ENCODE data around the gene CENPM. TPM values are rescaled to one million over a fixed set of nuclear protein-coding genes. Genes with fewer than 3 reads are reported as not detected.
A peak's percentile ranks its signal among the peaks of the same experiment; 100 is the strongest.

The CENPM gene
- total and polyA plus RNA-seq, 5 donors, result 0.23 to 1.8 (median 1.4) TPM; not detected in 2

DNA sequence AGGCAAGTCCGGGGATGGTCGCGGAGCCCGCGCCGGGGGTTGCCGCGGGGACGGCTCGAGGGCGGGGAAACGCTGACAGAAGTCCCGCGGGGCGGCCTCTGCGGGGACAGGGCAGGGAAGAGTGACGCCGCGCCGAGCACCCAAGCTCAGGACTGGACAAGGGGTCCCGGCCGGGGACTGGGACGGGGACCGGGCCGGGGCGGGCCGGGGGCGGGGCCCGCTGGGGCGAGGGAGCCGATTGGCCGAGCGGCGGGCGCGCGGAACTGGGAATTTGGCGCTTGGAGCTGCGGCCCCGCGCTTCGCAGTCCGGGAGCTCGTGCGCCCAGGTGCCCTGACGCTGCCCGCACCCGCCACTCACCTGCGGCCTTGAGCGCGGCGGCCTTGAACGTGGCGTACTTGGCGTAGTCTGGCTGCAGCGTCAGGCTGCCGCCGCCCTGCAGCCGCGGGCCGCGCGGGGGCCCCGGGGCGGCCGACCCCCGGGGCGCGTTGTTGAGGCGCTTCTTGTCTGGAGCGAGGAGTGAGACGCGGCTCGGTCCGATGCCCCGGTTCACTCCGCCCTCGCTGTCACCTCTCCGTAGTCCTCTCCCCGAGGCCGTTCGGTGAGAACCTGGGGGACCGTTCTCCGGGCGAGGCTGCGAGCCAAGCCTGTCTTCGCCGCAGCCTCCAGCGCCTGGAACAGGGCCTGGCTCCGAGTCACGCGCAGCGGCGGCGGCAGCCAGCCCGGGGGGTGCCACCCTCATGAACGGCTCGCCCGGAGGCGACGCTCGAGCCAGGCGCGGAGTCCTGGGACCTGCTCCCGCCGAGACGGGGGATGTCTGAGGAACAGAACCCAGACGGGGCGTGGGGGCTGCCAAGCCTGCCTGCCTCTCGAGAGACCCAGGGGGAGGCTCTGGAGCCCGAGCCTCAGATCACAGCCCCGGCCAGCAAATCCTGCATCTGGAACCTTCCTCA, 36.6 kb downstream of the CENPM start:
- 1% methylated on average over 112 of the region's 112 CpGs for WGBS
- H3K27ac ChIP-seq (ENCODE audit: low read length), result no peak overlapping the region
- peak; percentile 47 to 48 for ATAC-seq
- H3K4me3 ChIP-seq (ENCODE audit: low read length), result peak overlapping the region; percentile 30
- H3K4me1 ChIP-seq (ENCODE audit: control insufficient read depth, insufficient read depth, low read length), result no peaks in the 10 kb centered on the region
- H3K27me3 ChIP-seq (ENCODE audit: control insufficient read depth, insufficient read depth), result no peaks in the 10 kb centered on the region
- no peaks in the 10 kb centered on the region for H3K9me3 ChIP-seq (ENCODE audit: control insufficient read depth, low read length)
- peak; percentile 57 to 85 (median 84) for DNase-seq
- intact Hi-C loops (cut with DNase I), result no loop called here

GRCh38 chr22:41909310-41910049, 37.5 kb downstream of the CENPM start:
- intact Hi-C loops (cut with DNase I), result no loop called here
- Histone ChIP-seq H3K27me3 (ENCODE audit: control insufficient read depth, insufficient read depth) (no peaks in the 10 kb centered on the region), H3K4me1 (ENCODE audit: control insufficient read depth, insufficient read depth, low read length) (no peaks in the 10 kb centered on the region), H3K4me3 (ENCODE audit: low read length) (peak overlapping the region; percentile 30), H3K9me3 (ENCODE audit: control insufficient read depth, low read length) (no peaks in the 10 kb centered on the region), H3K27ac (ENCODE audit: low read length) (no peak overlapping the region)
- ATAC-seq, result peak in 1 of 2 donors; percentile 2
- DNase-seq, result peak in 1 of 3 donors; percentile 56
- WGBS, result 27% methylated on average over 55 of the region's 55 CpGs

DNA sequence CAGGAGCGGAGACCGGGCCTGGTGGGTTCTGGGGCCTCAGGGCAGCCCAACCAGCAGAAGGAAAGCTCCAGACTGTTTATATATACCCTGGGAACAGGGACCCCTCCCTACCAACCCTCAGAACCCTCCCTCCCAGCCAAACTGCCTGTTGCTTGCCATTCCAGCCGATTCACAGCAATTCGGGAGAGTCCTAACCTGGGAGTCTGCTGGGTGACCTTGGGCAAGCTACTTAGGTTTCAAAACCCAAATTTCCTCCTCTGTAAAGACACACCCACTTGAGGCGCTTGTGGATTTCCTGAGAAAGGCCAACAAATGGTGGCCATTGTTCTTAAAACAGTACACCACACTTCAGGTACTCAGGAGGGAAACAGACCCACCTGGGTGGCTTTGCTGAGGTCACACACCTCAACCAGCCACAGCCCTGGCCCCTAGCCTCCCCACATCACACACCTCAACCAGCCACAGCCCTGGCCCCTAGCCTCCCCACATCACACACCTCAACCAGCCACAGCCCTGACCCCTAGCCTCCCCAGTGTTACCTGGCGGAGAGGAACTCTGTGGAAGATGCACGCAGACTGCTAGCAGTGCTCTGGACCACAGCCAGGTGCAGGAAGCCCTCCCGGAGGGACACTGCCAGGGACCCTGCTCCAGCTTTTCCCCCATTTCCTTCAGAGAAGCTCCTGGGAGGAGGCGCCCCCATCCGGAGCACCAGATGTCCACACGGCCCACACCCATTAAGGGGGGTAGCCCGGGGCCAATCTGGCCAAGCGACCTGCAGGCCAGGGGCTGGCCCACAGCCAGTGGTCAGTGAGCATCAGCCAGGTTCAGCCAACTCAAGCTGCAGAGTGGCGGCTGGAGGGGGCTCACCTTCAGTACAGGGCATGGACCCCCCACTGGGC, 38.3 kb downstream of the CENPM start:
- H3K27me3 ChIP-seq (ENCODE audit: control insufficient read depth, insufficient read depth), result no peaks in the 10 kb centered on the region
- no peak overlapping the region for H3K4me3 ChIP-seq (ENCODE audit: low read length)
- intact Hi-C loops (cut with DNase I), result no loop called here
- no peaks in the 10 kb centered on the region for H3K9me3 ChIP-seq (ENCODE audit: control insufficient read depth, low read length)
- 58% methylated on average over 14 of the region's 14 CpGs for WGBS
- H3K27ac ChIP-seq (ENCODE audit: low read length), result no peak overlapping the region
- DNase-seq, result peak in 1 of 3 donors; percentile 67
- no peaks in the 10 kb centered on the region for H3K4me1 ChIP-seq (ENCODE audit: control insufficient read depth, insufficient read depth, low read length)
- no peak for ATAC-seq

DNA sequence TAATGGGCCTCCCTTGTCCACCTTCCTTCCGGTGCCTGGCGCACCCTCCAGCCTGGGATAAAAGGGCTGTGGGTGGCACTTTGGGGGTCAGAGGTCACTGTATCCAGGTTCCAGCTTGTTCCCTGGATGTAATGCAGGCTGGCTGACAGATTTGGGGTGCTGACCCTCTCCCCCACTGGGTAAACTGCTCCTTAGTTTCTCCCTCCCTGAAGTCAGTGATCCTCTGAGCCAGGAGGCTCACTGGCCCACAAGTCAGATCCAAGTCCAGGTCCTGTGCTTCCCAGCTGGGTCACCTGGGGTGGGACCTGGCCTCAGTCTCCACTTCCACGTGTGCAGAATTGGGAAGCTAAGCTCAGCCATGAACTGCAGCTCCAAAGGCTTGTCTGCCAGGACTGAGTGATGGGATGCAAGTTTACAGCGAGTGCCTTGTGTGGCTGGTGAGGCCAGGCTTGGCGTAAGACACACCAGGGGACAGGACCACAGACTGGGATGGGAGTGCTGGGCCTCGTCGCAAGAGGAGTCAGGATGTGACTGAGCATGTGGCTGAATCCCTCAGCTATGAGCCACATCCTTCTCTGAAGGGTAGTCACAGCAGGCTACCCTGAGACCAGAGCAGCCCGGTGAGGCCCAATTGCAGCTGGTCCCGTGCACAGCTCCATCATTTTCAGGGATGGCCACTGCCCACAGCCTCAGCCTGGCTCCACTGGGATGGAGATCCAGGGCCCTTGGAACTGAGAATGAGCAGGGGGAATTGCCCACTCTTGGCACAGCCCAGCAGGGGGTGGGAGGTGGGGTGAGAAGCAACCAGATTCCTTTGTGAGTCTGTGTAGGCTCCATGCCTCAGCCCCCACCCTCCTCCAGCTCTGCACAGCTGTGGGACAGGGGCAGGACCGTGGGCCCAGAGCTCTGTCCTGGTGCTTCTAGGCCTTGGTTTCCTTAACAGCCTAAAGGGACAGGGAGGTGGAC, 39.2 kb downstream of the CENPM start:
- WGBS, result 80% methylated on average over 10 of the region's 10 CpGs
- Histone ChIP-seq H3K4me3 (ENCODE audit: low read length) (no peak overlapping the region), H3K27me3 (ENCODE audit: control insufficient read depth, insufficient read depth) (no peaks in the 10 kb centered on the region), H3K4me1 (ENCODE audit: control insufficient read depth, insufficient read depth, low read length) (no peaks in the 10 kb centered on the region), H3K9me3 (ENCODE audit: control insufficient read depth, low read length) (no peaks in the 10 kb centered on the region), H3K27ac (ENCODE audit: low read length) (no peak overlapping the region)
- ATAC-seq (no peak), DNase-seq (peak in 1 of 3 donors; percentile 33)
- intact Hi-C loops (cut with DNase I), result no loop called here

- no peaks in the 10 kb centered on the region for H3K27me3 ChIP-seq (ENCODE audit: control insufficient read depth, insufficient read depth)
- H3K27ac ChIP-seq (ENCODE audit: low read length), result no peak overlapping the region
- WGBS, result 93% methylated on average over 5 of the region's 5 CpGs
- no peaks in the 10 kb centered on the region for H3K9me3 ChIP-seq (ENCODE audit: control insufficient read depth, low read length)
- intact Hi-C loops (cut with DNase I), result no loop called here
- DNase-seq (peak in 1 of 3 donors; percentile 26), ATAC-seq (no peak)
- H3K4me1 ChIP-seq (ENCODE audit: control insufficient read depth, insufficient read depth, low read length), result no peaks in the 10 kb centered on the region
- H3K4me3 ChIP-seq (ENCODE audit: low read length), result no peak overlapping the region
Observed at GRCh38 chr22:41906822-41907221, 40.1 kb downstream of the CENPM start.

GRCh38 chr22:41905411-41906202, 41.3 kb downstream of the CENPM start:
- no peaks in the 10 kb centered on the region for H3K27me3 ChIP-seq (ENCODE audit: control insufficient read depth, insufficient read depth)
- 87% methylated on average over 23 of the region's 23 CpGs for WGBS
- H3K9me3 ChIP-seq (ENCODE audit: control insufficient read depth, low read length), result no peaks in the 10 kb centered on the region
- peak in 1 of 3 donors; percentile 37 for DNase-seq
- ATAC-seq, result no peak
- H3K4me1 ChIP-seq (ENCODE audit: control insufficient read depth, insufficient read depth, low read length), result no peaks in the 10 kb centered on the region
- intact Hi-C loops (cut with DNase I), result no loop called here
- no peak overlapping the region for H3K27ac ChIP-seq (ENCODE audit: low read length)
- H3K4me3 ChIP-seq (ENCODE audit: low read length), result no peak overlapping the region

GRCh38 chr22:41904450-41905410, 42.2 kb downstream of the CENPM start:
- ATAC-seq (no peak), DNase-seq (peak in 1 of 3 donors; percentile 40)
- Histone ChIP-seq H3K4me3 (ENCODE audit: low read length) (no peak overlapping the region), H3K27ac (ENCODE audit: low read length) (no peak overlapping the region), H3K9me3 (ENCODE audit: control insufficient read depth, low read length) (no peaks in the 10 kb centered on the region), H3K27me3 (ENCODE audit: control insufficient read depth, insufficient read depth) (no peaks in the 10 kb centered on the region), H3K4me1 (ENCODE audit: control insufficient read depth, insufficient read depth, low read length) (no peaks in the 10 kb centered on the region)
- intact Hi-C loops (cut with DNase I), result no loop called here
- 91% methylated on average over 24 of the region's 24 CpGs for WGBS

DNA sequence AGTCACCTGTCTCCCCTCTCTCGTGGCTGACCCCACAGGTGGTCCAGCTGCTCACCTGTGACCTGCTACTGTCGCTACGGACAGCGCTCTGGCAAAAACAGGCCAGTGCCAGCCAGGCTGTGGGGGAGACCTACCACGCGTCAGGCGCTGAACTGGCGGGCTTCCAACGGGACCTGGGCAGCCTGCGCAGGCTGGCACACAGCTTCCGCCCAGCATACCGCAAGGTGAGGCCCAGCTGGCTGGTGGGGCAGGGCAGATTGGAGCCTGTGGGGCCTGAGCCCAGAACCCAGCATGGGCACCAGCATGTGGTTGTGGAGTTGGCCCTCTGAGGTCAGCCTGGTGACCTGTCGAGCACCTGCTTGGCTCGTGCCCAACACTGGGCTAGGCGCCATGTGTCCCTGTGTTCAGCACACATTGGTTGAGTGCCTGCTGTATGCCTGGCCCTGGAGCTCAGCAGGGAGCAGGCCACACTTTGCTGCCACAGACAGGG, 44.0 kb downstream of the CENPM start:
- intact Hi-C loops (cut with DNase I), result no loop called here
- Histone ChIP-seq H3K4me1 (ENCODE audit: control insufficient read depth, insufficient read depth, low read length) (no peaks in the 10 kb centered on the region), H3K4me3 (ENCODE audit: low read length) (no peak overlapping the region), H3K27ac (ENCODE audit: low read length) (peak overlapping the region; percentile 8), H3K9me3 (ENCODE audit: control insufficient read depth, low read length) (no peaks in the 10 kb centered on the region), H3K27me3 (ENCODE audit: control insufficient read depth, insufficient read depth) (no peaks in the 10 kb centered on the region)
- DNase-seq (peak; percentile 59 to 87 (median 86)), ATAC-seq (peak; percentile 23 to 34)
- 70% methylated on average over 15 of the region's 15 CpGs for WGBS

Measured in right cardiac atrium (tissue), 5 donors.